K562 (cell line): ENCODE results near the gene NFIL3. TPM values are rescaled to one million over a fixed set of nuclear protein-coding genes. Genes with fewer than 3 reads are reported as not detected.

Source experiments
- ATAC-seq: fragments of 200-7000 bp; cut with Tn5 transposase; 3 replicates; pipeline ENCODE4 v1.9.1; 2020; ENCODE audit warnings: moderate library complexity
- BruUV-seq: library from RNA; stranded (reverse); fragments of 400-500 nt; replicated peaks from 2 replicates; lab custom pipeline; 2021; lab: Mats Ljungman, UMichigan
- CTCF ChIA-PET: fragments of 300-600 bp; formaldehyde crosslinking; extraction: SDS; loops from one replicate; lab custom pipeline; 2021; ENCODE audit warnings: low intra/inter-chr PET ratio; lab: Yijun Ruan, JAX
- POLR2A ChIA-PET: fragments of 300-600, 350-650 bp; sonication (Branson Sonifier 250); formaldehyde crosslinking; extraction: SDS; loops from one replicate; lab custom pipeline; 2021; ENCODE audit warnings: antibody characterized with exemption, inconsistent platforms; lab: Yijun Ruan, JAX
- DNase-seq, 4 experiments: peaks; one replicate each; pipeline versions ENCODE4 v3.0.0 to v3.0.0-alpha.2; 2011 to 2018; ENCODE audit warnings: low spot score in 3 of 4, mixed read lengths in 3 of 4; ENCODE audit errors: extremely low read depth in 1 of 4
- FAIRE-seq: peaks from 2 replicates; lab custom pipeline; 2011; peaks lifted over from hg19 to GRCh38; lab: Jason Lieb, UNC
- H2AFZ ChIP-seq: 2 replicates; pipeline ENCODE4 v1.6.0; 2011; ENCODE audit warnings: low read depth, low read length, control low read depth, inconsistent platforms
- H3K27ac ChIP-seq: fragments of 200-600 bp; 3 replicates; pipeline ENCODE4 v1.8.0; 2011; ENCODE audit warnings: low read depth, mild to moderate bottlenecking, control low read depth, inconsistent platforms, low read length, moderate library complexity, mixed read lengths; ENCODE audit errors: extremely low read depth
- H3K27me3 ChIP-seq, 2 experiments: fragments of 300-600 bp in 1 of 2; 2 replicates in 1 of 2; 3 replicates in 1 of 2; pipeline versions ENCODE4 v1.6.0 to v1.8.0; 2011; ENCODE audit warnings: inconsistent platforms in 2 of 2, low read length in 2 of 2, mild to moderate bottlenecking in 1 of 2, mixed read lengths in 1 of 2, moderate library complexity in 1 of 2; ENCODE audit not compliant: control insufficient read depth in 2 of 2, insufficient read depth in 2 of 2
- H3K36me3 ChIP-seq: fragments of 300-600 bp; 3 replicates; pipeline ENCODE4 v1.8.0; 2011; ENCODE audit warnings: mild to moderate bottlenecking, low read length, inconsistent platforms; ENCODE audit not compliant: control insufficient read depth, insufficient read depth
- H3K4me1 ChIP-seq, 2 experiments: fragments of 200-600 bp in 1 of 2; replicated peaks in 1 of 2; 2 replicates in 1 of 2; 3 replicates in 1 of 2; pipeline versions ENCODE4 v1.5.1 to v1.8.0; 2011; ENCODE audit warnings: inconsistent platforms in 2 of 2, low read length in 2 of 2, mild to moderate bottlenecking in 1 of 2, mixed read lengths in 1 of 2, moderate library complexity in 1 of 2; ENCODE audit not compliant: control insufficient read depth in 2 of 2, insufficient read depth in 2 of 2
- H3K4me2 ChIP-seq: 2 replicates; pipeline ENCODE4 v1.6.1; 2011; ENCODE audit warnings: low read length, control low read depth, inconsistent platforms, mixed read lengths; ENCODE audit not compliant: insufficient read depth
- H3K4me3 ChIP-seq: fragments of 200-600 bp; sonication (generic), shearing (Covaris generic); 2 replicates; pipeline ENCODE4 v1.5.1; 2016; ENCODE audit warnings: control low read depth, inconsistent platforms
- H3K79me2 ChIP-seq: fragments of 200-600 bp; 3 replicates; pipeline ENCODE4 v1.8.0; 2011; ENCODE audit warnings: low read length, inconsistent platforms; ENCODE audit not compliant: control insufficient read depth, insufficient read depth
- H3K9ac ChIP-seq, 2 experiments: 2 replicates each; pipeline versions ENCODE4 v1.6.0 to v1.6.1; 2011; ENCODE audit warnings: low read depth in 2 of 2, low read length in 2 of 2, control low read depth in 1 of 2, inconsistent platforms in 1 of 2, mild to moderate bottlenecking in 1 of 2, mixed read lengths in 1 of 2; ENCODE audit not compliant: insufficient read depth in 1 of 2
- H3K9me1 ChIP-seq: one replicate; pipeline ENCODE4 v1.6.0; 2011; ENCODE audit warnings: inconsistent platforms, mild to moderate bottlenecking, low read length, moderate library complexity; ENCODE audit not compliant: control insufficient read depth, insufficient read depth
- H3K9me3 ChIP-seq: replicated peaks from 2 replicates; pipeline ENCODE4 v1.5.1; 2011; ENCODE audit warnings: low read depth, low read length, inconsistent platforms; ENCODE audit not compliant: control insufficient read depth, insufficient read depth
- H4K20me1 ChIP-seq: replicated peaks from 2 replicates; pipeline ENCODE4 v1.6.1; 2011; ENCODE audit warnings: low read length, inconsistent platforms, mixed read lengths; ENCODE audit not compliant: control insufficient read depth, insufficient read depth
- HDAC2 ChIP-seq: fragments of 450-650 bp; IDR thresholded peaks from 2 replicates; pipeline ENCODE4 v1.6.1; 2016; ENCODE audit warnings: mild to moderate bottlenecking
- JUNB ChIP-seq: fragments of 450-650 bp; formaldehyde crosslinking; conservative IDR thresholded peaks from 2 replicates; pipeline ENCODE4 v1.4.0; 2020; ENCODE audit warnings: mild to moderate bottlenecking
- KLF16 ChIP-seq: IDR thresholded peaks from 2 replicates; pipeline ENCODE4 v1.6.1; 2016; ENCODE audit warnings: antibody characterized with exemption
- MXI1 ChIP-seq: IDR thresholded peaks from 2 replicates; pipeline ENCODE4 v1.6.1; 2011; ENCODE audit warnings: low read depth, mild to moderate bottlenecking, improper control_type of control experiment, low read length
- POLR2AphosphoS5 ChIP-seq: IDR thresholded peaks from 2 replicates; pipeline ENCODE4 v1.6.1; 2011; ENCODE audit warnings: mild to moderate bottlenecking, low read depth, low read length, moderate library complexity; ENCODE audit not compliant: control insufficient read depth, insufficient read depth
- RBM14 ChIP-seq: fragments of 200-400 bp; formaldehyde crosslinking; IDR thresholded peaks from 2 replicates; pipeline ENCODE4 v1.6.1; 2018; ENCODE audit warnings: low read depth, mild to moderate bottlenecking, low read length, moderate library complexity, borderline replicate concordance; ENCODE audit not compliant: insufficient read depth
- ZNF699 ChIP-seq: fragments of 250-450 bp; sonication (Bioruptor Pico); IDR thresholded peaks from 2 replicates; pipeline ENCODE4 v1.8.0; 2021; ENCODE audit warnings: mild to moderate bottlenecking, moderate library complexity; ENCODE audit not compliant: insufficient replicate concordance
- ZNF830 ChIP-seq: fragments of 250-450 bp; sonication (Bioruptor Pico); IDR thresholded peaks from 2 replicates; pipeline ENCODE4 v1.5.0; 2021; ENCODE audit warnings: mild to moderate bottlenecking
- WGBS: fragments of 100-300 bp; shearing (Covaris generic); methylation state at CpG from one replicate; pipeline ENCODE4 v1.1.6; 2016; ENCODE audit warnings: low coverage, mixed read lengths; ENCODE audit not compliant: insufficient coverage; ENCODE audit errors: missing lambda C conversion rate; 5-methylcytosine and 5-hydroxymethylcytosine counted together
- in situ Hi-C: fragments of 300-500 bp; cut with MboI; formaldehyde crosslinking; loops from 4 replicates; pipeline ENCODE4 v1.15.0; 2018; ENCODE audit warnings: inconsistent platforms, mixed read lengths
- intact Hi-C: fragments of 100-400 bp; cut with micrococcal nuclease; formaldehyde crosslinking; loops from 2 replicates; pipeline ENCODE4 v1.14.2; 2022
- polyA plus RNA-seq, 8 experiments: library from polyadenylated mRNA; depleted of rRNA in 4 of 8; stranded (reverse) in 5 of 8; unstranded in 3 of 8; fragments of >200 nt; fragmentation: Nextera tagmentation in 2 of 8; fragmentation: Illumina TruSeq in 1 of 8; extraction: Ambion mirVana in 2 of 8; extraction: Trizol in 1 of 8; gene quantifications; 2 replicates each; pipeline versions ENCODE4 v1.2.1 to v1.2.3, GENCODE V29; 2011 to 2014; ENCODE audit warnings: inconsistent platforms in 1 of 8, missing spikeins in 1 of 8
- total RNA-seq, 7 experiments: library from RNA; depleted of rRNA in 6 of 7; stranded (reverse); fragments of >200 nt in 6 of 7; fragmentation: Illumina TruSeq in 2 of 7; extraction: Trizol in 2 of 7; gene quantifications; 2 replicates each; pipeline versions ENCODE4 v1.2.1 to v1.2.3, GENCODE V29; 2011 to 2021; ENCODE audit warnings: low replicate concordance in 1 of 7
- TF ChIP-seq, protein P1 (sequence below): fragments of 450-650 bp; formaldehyde crosslinking; IDR thresholded peaks from 2 replicates; pipeline ENCODE4 v1.4.0; 2020; ENCODE audit warnings: mild to moderate bottlenecking, moderate library complexity

The NFIL3 gene
- total and polyA plus RNA-seq, 9 of the 15 experiments (the other 6 are each of a cell fraction or from before 2014, with no cell fraction given) = 3.2 to 16.1 (median 9.3) TPM

DNA sequence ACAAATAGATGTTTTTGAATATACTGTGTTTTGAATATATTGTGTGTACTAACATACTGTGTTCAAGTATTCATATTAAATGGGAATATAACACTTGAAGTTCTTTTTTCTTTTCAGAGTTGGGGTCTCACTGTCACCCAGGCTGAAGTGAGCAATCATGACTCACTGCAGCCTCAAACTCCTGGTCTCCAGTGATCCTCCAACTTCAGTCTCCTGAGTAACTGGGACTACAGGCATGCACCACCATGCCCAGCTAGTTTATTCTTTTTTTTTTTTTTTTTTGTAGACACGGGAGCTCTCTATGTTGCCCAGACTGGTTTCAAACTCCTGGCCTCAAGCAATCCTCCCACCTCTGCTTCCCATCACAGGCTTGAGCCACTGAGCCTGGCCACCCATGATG lies 38.7 kb downstream of the NFIL3 start:
- intact Hi-C loops = no loop called here
- Histone ChIP-seq H3K9ac (no peak overlapping the region), H3K27me3 (no peaks in the 10 kb centered on the region), H3K9me1 (no peaks in the 10 kb centered on the region), H3K4me2 (no peak overlapping the region), H3K27ac (no peak overlapping the region)
- 57% methylated on average over 1 of the region's 1 CpG for WGBS
- TF ChIP-seq HDAC2 (no peak), KLF16 (no peak), MXI1 (no peak), ZNF699 (CRISPR knock-in tag) (no peak), JUNB (CRISPR knock-in tag) (no peak), RBM14 (no peak), POLR2AphosphoS5 (no peak), ZNF830 (no peak)
- TF ChIP-seq, protein P1, sequence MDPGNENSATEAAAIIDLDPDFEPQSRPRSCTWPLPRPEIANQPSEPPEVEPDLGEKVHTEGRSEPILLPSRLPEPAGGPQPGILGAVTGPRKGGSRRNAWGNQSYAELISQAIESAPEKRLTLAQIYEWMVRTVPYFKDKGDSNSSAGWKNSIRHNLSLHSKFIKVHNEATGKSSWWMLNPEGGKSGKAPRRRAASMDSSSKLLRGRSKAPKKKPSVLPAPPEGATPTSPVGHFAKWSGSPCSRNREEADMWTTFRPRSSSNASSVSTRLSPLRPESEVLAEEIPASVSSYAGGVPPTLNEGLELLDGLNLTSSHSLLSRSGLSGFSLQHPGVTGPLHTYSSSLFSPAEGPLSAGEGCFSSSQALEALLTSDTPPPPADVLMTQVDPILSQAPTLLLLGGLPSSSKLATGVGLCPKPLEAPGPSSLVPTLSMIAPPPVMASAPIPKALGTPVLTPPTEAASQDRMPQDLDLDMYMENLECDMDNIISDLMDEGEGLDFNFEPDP (CRISPR knock-in tag) = no peak
- TF ChIP-seq, all 486 proteins: peak for 0
- no peak overlapping the region for H3K4me3 ChIP-seq
- BruUV-seq = no TSS peak
- H3K36me3 ChIP-seq = no peaks in the 10 kb centered on the region
- ChIA-PET POLR2A (no interaction called here), CTCF (no interaction called here)
- no peak overlapping the region for H2AFZ ChIP-seq
- FAIRE-seq (no peak), ATAC-seq (no peak), DNase-seq (no peak)
- no peaks in the 10 kb centered on the region for H3K79me2 ChIP-seq
- in situ Hi-C loops = no loop called here
- no peaks in the 10 kb centered on the region for H4K20me1 ChIP-seq
- H3K4me1 ChIP-seq = no peaks in the 10 kb centered on the region
- no peaks in the 10 kb centered on the region for H3K9me3 ChIP-seq
